Activated CD4-positive, alpha-beta T cell treated with anti-CD3 and anti-CD28 coated beads, Interleukin-10, Interleukin-2, amounts not matched to agents 100 ng/mL and 50 ng/mL, durations not matched to agents 16 hours and 8 hours (primary cell): ENCODE measurements around the gene CCDC159.
A peak's percentile ranks its signal among the peaks of the same experiment; 100 is the strongest.
"Not testable (repeated sequence)": the region's sequence is repeated elsewhere in the genome, so short reads cannot be mapped to it uniquely, and the experiment has no call there.

Source experiments
- DNase-seq: peaks from one replicate; pipeline ENCODE4 v3.0.0-alpha.2; 2020

CCDC159 gene

DNA sequence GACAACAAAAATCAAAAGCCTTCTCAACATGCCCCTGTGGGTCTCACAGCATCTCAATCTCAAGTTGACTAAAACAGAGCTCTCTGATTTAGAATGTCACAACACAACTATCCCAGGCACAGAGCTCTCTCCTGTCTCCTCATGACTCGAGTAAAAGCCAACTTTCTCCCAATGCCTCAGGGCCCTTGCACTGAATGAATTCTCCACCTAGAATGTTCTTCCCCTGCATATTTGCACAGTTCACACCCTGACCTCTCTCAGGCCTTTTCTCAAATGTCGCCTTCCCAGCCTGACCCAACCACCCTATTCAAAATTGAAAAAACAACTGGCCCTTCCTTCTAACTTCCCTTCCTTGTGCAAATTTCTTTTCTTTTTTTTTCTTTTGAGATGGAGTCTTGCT lies 24.4 kb downstream of the CCDC159 start:
- no peak for DNase-seq

DNA sequence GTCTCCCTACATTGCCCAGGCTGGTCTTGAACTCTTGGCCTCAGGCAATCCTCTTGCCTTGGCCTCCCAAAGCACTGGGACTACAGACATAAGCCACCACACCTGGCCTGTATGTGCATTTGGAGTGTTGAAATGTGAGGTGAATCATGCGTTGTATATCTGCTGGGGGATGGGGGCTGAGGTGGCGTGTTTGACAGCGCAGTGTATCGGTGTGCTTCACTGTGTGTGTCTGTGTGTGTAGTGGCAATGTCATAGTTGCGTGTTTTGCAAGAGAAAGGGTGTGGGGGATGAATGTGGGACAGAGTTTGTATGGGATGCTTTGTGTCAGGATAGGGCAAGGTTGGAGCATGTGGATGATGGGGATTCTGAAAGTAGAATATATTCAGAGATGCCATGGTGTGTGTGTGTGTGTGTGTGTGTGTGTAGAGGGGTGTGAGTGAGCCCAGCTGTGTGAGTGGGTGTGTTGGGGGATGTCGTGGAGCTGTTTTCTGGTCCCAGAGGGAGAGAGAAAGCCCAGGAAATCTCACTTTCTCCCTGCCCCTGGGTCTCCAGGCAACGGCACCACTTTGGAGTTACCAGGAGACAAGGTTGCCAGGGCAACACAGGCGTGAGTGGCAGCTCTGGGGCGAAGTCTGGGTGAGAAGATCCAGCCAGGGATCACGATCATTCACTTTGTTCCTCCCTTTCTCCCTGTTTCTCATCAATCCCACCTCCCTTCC lies 27.0 kb downstream of the CCDC159 start:
- no peak for DNase-seq

DNA sequence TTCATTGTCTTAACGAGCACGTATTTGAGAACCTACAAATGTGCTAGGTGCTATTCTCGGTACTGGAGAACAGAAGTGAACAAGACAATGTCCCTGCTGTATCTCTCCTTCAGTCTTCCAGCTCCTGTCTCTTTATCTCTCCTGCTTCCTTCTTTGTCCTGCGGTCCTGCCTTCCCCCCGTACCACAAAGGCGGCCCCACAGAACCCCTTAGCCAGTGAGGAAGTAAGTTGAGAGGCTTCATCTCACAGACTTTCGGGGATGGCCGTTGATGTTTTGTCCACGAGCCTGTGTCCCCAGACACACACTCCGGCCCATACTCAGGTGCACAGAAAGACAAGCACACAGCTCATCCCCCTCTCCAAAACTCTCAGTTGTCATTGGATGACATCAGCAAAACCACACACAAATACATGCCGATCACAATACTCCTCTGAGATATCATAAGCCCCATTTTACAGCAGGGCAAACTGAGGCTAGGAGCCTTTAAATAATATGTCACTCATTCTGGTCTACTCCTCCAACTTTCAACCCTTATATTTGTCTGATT lies 27.6 kb downstream of the CCDC159 start:
- DNase-seq = no peak

DNA sequence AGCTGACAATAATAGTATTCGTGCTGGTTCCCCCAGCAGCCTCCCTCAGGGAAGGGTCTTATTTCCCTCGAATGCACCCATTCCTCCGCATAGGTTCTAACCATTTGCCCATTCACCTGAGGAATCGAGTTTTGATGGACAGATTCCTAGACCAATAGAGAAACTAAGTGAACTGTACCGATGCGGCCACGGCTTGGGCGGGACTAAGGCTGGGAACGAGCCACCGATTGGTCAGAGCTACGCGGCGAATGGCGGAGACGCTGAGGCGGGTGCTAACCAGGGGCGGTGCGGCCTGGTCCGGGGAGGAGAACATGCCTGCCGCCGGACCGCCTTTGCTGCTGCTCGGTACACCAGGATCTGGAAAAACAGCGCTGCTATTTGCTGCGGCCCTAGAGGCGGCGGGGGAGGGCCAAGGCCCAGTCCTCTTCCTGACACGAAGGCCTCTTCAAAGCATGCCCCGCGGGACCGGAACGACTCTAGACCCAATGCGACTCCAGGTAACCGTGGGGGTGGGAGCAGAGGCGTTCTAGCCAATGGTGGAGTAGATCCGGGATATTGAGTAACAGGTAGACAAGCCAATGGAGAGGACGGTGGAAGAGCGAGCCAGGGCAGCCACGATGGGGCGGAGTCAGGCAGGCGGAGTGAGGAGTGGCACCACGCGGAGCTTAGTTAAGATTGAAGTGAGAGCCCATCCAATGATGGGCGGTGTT lies 28.3 kb downstream of the CCDC159 start, which contains the start of gene SWSAP1:
Gene SWSAP1 (plus strand): TSS at position 234 of the 710 bp plus-strand sequence. CDS start 15 bp downstream, at position 249.
- DNase-seq = peak; percentile 99

DNA sequence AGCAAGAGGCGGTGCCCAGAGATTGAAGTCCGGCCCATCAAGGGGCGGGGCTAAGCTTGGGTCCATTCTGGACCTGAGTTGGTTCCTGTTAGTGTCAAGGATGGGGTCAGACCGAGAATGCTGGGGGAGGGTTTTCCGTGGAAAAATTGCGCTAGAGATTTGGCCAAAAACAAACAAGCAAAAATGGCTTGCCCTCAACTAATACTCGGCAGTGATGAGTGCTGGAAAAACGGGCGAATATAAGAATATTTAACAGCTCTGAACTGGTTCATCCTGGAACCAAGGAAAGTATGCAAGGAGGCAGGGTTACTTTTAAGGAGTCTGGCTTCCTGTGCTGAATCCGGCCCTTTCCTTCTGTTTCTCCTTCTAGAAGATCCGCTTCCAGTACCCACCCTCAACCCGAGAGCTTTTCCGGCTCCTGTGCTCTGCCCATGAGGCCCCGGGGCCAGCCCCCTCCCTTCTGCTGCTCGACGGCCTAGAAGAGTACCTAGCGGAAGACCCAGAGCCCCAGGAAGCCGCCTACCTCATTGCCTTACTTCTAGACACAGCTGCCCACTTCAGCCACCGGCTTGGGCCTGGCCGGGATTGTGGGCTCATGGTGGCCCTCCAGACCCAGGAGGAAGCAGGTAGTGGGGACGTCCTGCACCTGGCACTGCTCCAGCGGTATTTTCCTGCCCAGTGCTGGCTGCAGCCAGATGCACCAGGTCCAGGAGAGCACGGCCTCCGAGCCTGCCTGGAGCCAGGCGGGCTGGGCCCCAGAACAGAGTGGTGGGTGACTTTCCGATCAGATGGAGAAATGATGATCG lies 29.0 kb downstream of the CCDC159 start:
- peak; percentile 87 for DNase-seq

DNA sequence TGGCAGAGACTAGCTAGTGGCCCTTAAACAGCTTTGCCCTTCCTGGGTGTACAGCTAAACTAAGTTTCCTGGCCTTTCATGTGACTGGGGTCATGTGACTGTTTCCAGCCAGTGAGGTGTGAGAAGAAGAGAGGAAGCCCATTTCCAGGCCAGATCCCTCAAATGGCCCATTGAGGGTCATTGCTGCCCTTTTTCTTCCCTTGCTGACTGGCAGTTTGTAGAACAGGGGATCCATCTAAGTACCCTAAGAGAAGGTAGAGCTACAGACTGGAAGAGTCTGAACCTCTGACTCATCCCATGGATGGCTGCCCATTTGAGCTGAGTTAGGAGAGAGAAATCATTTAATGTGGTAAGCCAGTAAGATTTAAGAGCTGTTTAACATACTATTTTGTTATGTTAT lies 30.9 kb downstream of the CCDC159 start:
- peak; percentile 71 for DNase-seq

DNA sequence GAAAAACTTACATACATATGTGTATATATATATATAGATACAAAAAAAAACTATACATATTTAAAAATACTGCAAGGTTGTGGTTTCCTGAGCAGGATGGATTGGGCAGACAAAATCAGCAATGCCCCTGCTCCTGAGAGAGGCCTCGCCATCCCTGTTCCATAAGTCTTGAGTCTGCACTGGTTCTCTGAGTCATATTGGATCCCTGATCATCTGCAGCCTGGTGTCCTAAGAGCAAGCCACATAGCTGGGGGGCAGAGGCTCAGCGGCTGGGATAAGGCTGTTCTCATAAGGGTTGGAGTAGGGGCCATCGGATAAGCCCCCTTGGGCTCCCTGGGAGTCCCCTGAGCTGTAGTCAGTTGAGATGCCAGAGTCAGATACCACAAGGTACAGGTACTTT lies 31.4 kb downstream of the CCDC159 start:
- DNase-seq = no peak

DNA sequence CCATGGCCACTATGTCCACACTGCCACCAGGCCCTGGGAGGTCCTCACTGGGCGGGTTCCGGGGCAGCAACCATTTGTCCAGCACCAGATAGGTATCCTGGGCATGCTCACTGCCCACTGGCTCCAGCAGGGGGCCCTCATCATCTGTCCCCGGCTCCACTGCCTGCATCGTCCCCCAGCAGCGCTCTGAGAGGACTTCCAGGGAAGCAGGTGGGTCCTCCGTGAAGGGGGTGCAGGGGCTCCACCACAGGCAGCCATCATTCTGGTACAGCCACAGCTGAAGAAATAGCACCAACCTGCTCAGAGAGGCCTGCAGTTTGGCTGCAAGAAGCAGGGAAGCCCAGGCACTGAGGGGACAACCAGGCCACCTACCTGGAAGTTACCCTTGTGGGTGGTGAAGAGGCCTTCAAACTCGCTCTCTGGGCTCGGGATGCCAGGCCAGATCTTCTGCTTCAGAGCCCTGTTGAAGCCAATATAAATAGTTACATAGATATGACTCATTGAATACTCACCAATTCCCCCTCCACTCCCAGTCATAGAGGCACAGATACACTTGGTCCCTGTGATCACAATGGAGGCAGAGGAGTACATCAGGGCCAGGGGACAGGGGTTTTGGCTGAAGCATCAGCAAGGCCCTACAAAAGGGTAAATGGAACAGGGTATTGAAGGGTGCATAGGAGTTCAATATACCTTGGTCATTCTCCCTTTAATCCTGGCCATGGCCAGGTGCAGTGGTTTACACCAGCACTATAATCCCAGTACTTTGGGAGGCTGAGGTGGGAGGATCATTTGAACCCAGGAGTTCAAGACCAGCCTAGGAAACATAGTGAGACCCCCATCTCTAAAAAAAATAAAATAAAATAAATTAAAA lies 32.2 kb downstream of the CCDC159 start:
- peak; percentile 35 for DNase-seq

DNA sequence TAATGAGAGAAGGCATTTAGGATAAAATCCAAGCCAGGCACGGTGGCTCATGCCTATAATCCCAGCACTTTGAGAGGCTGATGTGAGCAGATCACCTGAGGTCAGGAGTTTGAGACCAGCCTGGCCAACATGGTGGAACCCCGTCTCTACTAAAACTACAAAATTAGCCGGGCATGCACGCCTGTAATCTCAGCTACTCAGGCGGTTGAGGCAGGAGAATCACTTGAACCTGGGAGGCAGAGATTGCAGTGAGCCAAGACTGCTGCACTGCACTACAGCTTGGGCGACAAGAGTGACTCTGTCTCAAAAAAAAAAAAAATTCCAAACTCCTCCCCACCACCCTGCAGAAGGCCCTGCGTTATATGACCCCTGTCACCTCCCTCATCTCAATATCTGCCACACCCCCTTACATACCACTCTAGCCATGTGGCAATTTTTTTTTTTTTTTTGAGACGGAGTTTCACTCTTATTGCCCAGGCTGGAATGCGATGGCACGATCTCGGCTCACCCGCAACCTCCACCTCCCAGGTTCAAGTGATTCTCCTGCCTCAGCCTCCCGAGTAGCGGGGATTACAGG lies 33.0 kb downstream of the CCDC159 start:
- DNase-seq = not testable (repeated sequence)

DNA sequence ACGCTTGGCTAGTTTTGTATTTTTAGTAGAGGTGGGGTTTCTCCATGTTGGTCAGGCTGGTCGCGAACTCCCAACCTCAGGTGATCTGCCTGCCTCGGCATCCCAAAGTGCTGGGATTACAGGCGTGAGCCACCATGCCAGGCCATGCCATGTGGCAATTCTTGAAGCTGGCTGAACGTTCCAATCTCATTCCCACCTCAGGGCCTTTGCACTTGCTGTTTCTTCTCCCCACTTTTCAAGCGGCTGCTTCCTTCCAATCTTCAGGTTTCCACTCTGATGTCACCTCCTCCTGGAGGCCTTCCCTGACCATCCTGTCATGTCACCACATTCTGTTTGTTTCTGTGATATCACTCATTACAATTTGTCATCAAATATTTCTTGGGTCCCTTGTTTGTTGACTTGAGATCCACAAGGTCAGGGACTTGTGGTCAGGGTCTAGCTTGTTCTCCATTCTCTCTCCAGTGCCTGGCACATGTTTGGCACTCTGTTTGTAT lies 33.6 kb downstream of the CCDC159 start:
- no peak for DNase-seq

DNA sequence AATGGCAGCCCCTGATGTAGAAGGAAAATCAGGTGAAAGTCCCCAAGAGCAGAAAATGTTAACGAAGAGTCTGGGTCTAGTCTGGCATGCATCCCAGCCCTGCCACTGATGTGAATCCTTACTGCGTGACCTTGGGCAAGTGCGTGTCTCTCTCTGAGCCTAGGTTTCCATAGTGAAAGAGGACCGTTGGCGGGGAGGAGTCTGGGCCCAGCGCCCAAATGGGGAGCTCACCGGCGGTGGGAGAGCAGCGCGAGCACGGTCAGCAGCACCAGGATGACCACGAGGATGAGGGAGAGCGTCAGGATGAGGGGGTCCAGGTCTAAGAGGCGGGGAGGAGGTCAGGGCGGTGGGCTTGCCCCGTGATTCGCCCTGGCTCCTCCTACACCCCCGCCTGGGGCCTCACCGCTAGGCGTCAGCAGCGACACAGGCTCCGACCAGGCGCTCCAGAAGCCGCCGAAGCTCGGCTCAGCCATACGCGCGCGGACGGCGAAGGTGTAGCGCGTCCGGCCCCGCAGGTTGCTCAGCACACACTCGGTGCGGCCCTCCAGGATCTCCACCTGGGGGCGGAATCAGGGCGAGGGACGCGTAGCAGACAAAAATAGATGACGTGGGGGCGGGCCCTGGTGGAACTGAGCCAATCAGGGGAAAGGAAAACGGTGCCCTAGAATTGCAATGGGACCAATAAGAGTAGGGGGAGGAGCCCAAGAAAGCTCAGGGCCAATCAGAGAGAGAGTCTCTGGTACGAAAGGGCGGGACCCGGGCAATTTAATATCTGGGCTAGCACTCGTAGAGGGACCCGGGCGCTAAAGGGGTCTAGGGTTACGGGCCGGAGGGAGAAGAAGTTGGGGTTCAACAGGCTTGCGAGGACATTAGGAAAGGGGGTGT lies 34.6 kb downstream of the CCDC159 start:
- DNase-seq = peak; percentile 99

DNA sequence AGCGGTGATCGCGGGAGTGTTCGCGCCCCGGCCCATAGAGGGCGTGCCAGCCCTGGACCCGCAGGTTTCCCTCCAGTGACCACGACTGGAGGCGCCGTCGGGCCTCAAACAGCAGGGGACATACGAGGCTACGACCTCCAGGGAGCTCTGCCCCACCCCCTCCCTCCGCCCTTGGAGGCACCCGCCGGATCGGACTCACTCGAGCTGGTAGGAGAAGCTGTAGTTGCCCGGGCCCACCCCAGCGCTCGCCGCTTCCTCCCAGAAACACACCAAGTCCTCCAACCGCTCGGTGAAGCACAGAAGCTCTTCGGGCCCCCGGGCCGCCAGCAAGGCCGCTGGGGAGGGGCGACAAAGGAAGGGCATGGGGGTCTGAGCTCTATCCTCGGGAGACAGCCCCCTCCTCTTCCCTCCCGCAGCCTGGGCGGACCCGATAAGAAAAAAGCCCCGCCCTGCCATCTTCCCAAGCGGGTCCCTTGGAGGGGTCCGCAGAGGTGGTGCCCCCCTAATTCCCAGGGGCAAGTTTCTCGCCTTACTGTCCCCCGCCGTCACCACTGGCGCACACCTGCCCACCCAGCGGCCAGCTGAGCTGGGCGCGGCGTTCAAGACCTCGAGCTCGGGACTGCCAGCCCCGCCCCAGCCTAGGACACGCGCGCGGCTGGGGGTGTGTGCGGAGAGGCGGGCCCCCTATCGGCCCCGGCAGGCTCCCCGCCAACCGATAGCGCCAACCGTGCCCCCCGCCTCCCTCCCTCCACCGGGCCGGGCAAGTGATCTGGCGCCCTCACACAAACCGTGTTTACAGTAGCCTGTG lies 36.8 kb downstream of the CCDC159 start:
- DNase-seq = peak; percentile 63

DNA sequence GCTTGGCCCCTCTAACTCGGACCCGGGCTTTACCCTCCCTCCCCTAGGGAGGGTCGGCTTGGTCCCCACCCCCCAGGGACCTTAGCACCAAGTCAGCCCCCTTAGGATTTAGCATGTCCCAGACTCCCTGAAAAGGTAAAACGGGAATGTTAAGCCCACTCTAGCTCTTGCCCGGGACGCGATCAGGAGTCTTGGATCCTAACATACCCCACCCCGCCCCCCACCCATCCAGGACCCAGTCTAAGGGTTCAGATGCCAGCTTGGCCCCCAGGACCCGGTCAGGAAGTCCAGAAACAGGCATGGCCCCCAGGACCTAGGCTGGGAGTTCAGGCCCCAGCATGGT lies 37.4 kb downstream of the CCDC159 start:
- no peak for DNase-seq

DNA sequence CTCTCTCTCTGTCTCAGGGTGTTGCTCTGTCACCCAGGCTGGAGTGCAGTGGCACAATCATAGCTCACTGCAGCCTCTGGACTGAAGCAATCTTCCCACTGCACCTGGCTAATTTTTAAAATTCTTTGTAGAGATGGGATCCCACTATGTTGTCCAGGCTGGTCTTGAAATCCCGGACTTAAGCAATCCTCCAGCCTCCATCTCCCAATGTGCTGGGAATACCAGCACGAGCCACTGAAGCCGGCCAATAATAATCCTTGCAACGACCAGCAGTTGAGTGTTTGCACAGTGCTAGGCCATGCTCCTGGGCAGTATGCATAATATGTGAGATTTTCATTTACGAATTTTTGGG lies 38.4 kb downstream of the CCDC159 start:
- no peak for DNase-seq

DNA sequence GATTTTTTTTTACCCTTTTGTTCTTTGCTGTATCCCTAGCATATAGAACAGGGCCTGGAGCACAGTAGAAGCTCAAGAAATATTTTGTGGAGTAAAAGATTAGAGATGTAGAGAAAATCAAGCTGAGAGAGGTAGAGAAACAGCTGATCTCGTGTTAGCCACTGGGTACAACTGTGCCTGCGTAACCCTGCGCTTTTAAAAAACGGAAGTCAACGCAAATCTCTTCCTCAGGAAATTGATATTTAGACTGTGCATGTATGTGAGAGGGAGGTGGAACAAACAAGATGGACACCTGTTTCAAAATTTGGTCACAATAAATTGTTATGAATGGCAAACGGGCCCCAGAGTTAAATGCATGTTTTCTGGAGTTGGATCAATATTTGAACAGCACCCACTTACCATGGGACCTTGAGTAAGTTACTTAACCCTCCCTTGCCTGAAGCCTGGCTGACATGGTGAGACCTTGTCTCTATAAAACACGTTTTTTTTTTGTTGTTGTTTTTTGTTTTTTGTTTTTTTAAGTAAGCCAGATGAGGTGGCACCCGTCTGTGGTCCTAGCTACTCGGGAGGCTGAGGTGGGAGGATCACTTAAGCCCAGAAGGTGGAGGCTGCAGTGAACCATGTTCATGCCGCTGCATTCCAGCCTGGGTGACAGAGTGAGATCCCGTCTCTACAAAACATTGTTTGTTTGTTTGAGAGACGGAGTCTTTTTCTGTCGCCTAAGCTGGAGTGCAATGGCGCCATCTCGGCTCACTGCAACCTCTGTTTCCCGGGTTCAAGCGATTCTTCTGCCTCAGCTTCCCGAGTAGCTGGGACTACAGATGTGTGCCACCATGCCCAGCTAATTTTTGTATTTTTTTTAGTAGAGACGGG lies 41.1 kb downstream of the CCDC159 start:
- no peak for DNase-seq

DNA sequence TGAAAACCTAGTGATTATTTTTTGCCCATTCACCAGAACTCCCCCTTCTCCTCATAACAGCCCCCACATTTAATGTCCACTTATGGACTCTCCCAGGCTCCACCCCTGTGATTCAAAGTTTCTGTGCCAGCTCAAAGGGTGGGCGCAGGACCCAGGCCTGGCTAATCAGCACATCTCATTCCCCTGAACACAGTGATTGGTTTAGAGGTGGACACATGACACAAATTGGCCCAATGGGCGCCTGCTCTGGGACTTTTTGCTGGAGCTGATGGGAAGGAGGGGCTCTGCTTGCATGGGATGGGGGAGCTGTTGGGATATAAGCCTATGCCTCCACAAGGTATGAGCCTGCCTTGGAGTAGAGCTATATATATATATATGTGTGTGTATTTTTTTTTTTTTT lies 44.0 kb downstream of the CCDC159 start:
- DNase-seq = no peak

DNA sequence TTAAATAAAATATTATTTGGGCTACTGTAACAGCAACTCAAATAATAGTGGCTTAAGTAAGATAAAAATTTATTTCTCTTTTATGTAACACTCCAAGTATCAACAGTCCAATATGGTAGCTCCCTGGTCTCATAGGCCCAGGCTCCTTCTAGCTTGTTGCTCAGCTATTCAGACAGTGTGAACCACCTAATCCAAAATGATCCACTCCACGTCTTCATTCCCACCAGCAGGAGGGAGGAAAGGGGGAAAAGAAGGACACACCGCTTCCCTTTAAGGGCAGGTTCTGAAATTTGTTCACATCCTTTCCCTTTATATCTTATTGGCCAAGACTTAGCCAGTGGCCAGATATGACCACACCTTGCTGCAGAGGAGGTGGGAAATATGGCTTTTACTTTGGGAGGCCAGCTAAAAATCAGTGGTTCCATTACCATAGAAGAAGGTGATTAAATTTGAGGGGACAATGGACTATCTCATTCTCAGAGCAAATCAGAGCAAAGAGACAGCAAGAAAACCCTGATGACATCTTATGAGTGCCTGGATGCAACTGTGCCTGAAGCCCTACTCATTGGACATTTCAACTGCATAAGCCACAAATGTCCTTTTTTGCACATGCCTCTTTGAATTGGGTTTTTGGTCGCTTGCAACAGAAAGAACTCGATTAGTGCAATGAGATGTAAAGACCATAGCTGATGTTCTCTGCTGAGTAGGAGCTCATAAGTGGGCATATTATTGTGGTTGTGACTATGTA lies 44.8 kb downstream of the CCDC159 start:
- DNase-seq = no peak

DNA sequence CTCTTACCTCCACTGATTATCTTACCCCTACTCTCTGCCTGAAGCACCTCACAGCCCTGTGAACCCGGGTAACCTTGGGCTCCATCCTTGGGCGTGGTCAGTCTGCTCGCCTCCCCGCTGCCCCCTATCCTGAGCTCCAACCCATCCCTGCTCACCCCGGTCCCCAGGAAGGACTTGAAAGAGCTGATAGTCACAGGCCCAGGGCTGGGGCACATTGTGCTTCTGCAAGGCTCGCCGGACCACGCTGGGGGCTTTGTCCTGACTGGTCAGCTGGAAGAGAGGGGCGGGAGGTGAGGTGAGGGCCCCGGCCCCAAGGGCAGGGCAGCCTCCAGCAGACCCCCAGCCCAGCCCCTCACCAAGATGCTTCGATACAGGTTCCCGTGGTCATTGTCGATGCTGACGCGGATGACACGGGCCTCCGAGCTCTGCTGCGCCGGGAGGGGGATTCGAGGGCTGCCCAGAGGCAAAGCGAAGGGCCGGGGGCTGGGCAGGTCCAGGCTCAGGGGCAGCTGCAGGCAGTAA lies 50.8 kb downstream of the CCDC159 start:
- DNase-seq = no peak
